ENCODE data around the gene BRSK1. TPM values are rescaled to one million over a fixed set of nuclear protein-coding genes. Genes with fewer than 3 reads are reported as not detected.

The BRSK1 gene
- total and polyA plus RNA-seq, 8 donors: 1.5 to 67.7 (median 5.4) TPM; not detected in 2

GRCh38 chr19:55303477-55303876 is 19.7 kb downstream of the BRSK1 start:
- Histone ChIP-seq H3K4me1 (peaks cover 7 to 12% (median 12%) of the 10 kb centered on the region in 4 donors), H3K9me3 (no peaks in the 10 kb centered on the region), H3K27ac (no peak overlapping the region), H3K4me3 (no peak overlapping the region), H3K36me3 (peaks cover 0 to 42% (median 21%) of the 10 kb centered on the region in 4 donors), H3K27me3 (peaks cover 0 to 7% (median 0%) of the 10 kb centered on the region in 3 donors)
- intact Hi-C loops (cut with DNase I; ENCODE audit: low total_unique reads): loop anchor here (10.0 kb wide), 1 partner anchor 111 kb away; no protein-coding TSS in a partner anchor
- no peak for TF ChIP-seq EP300 (IDR thresholded peaks at IDR 0.05)
- TF ChIP-seq, protein P1, sequence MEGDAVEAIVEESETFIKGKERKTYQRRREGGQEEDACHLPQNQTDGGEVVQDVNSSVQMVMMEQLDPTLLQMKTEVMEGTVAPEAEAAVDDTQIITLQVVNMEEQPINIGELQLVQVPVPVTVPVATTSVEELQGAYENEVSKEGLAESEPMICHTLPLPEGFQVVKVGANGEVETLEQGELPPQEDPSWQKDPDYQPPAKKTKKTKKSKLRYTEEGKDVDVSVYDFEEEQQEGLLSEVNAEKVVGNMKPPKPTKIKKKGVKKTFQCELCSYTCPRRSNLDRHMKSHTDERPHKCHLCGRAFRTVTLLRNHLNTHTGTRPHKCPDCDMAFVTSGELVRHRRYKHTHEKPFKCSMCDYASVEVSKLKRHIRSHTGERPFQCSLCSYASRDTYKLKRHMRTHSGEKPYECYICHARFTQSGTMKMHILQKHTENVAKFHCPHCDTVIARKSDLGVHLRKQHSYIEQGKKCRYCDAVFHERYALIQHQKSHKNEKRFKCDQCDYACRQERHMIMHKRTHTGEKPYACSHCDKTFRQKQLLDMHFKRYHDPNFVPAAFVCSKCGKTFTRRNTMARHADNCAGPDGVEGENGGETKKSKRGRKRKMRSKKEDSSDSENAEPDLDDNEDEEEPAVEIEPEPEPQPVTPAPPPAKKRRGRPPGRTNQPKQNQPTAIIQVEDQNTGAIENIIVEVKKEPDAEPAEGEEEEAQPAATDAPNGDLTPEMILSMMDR (IDR thresholded peaks at IDR 0.05): no peak
- DNase-seq: no peak
- 78 to 94% (median 92%) methylated on average over 6 to 11 of the region's 11 CpGs for WGBS, 5 donors

DNA sequence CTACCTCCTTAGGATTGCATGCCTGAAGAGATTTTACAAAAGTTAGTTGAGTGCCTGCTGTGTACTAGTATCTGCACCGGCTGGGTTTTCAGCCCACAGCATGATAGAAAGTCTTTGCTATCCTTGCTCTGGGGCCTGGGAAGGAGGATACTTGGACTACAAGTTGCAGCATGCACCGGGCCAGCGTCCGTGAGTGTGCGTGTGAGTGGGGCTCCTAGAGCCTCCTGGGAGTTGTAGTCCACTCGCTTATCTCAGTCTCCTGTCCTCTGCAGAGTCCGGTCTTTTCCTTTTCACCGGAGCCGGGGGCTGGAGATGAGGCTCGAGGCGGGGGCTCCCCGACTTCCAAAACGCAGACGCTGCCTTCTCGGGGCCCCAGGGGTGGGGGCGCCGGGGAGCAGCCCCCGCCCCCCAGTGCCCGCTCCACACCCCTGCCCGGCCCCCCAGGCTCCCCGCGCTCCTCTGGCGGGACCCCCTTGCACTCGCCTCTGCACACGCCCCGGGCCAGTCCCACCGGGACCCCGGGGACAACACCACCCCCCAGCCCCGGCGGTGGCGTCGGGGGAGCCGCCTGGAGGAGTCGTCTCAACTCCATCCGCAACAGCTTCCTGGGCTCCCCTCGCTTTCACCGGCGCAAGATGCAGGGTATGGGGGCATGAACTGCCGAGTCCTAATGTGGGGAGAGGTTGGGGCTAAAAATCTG is 20.6 kb downstream of the BRSK1 start:
- Histone ChIP-seq H3K36me3 (peaks cover 0 to 50% (median 25%) of the 10 kb centered on the region in 4 donors), H3K9me3 (no peaks in the 10 kb centered on the region), H3K27ac (no peak overlapping the region), H3K27me3 (peaks cover 0 to 7% (median 0%) of the 10 kb centered on the region in 3 donors), H3K4me1 (peaks cover 7 to 12% (median 12%) of the 10 kb centered on the region in 4 donors), H3K4me3 (no peak overlapping the region)
- 76 to 91% (median 90%) methylated on average over 15 to 39 of the region's 39 CpGs for WGBS, 5 donors
- intact Hi-C loops (cut with DNase I; ENCODE audit: low total_unique reads): loop anchor here (10.0 kb wide), 1 partner anchor 110 kb away; no protein-coding TSS in a partner anchor
- TF ChIP-seq, protein P1 (IDR thresholded peaks at IDR 0.05): no peak
- no peak for TF ChIP-seq EP300 (IDR thresholded peaks at IDR 0.05)
- TF ChIP-seq POLR2A (IDR thresholded peaks at IDR 0.05): no peak
- no peak for TF ChIP-seq POLR2AphosphoS5 (IDR thresholded peaks at IDR 0.05)
- DNase-seq: peak; percentile 46 to 64

DNA sequence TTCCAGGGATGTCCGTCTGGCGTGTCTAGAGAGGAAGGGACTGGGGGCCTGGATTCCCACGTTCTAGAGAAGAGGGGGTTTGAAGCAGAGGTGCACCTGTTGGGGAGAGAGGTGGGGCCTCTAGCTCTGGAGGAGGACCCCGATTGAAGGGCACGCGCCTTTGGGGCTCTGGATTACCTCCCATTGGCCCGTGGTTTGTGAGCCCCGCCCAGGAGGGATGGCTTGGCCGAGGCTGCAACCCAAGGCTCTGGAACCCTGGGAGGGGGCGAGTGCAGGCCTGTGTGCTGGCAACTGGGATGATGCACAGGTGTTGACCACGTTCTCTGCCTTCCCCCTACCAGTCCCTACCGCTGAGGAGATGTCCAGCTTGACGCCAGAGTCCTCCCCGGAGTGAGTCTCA is 21.2 kb downstream of the BRSK1 start:
- no peak for TF ChIP-seq EP300 (IDR thresholded peaks at IDR 0.05)
- TF ChIP-seq POLR2AphosphoS5 (IDR thresholded peaks at IDR 0.05): no peak
- TF ChIP-seq, protein P1 (IDR thresholded peaks at IDR 0.05): no peak
- no peak for TF ChIP-seq POLR2A (IDR thresholded peaks at IDR 0.05)
- 66 to 82% (median 76%) methylated on average over 12 to 14 of the region's 14 CpGs for WGBS, 5 donors
- Histone ChIP-seq H3K27ac (no peak overlapping the region), H3K9me3 (no peaks in the 10 kb centered on the region), H3K27me3 (peaks cover 0 to 7% (median 0%) of the 10 kb centered on the region in 3 donors), H3K4me1 (peaks cover 7 to 12% (median 12%) of the 10 kb centered on the region in 4 donors), H3K4me3 (no peak overlapping the region), H3K36me3 (peaks cover 0 to 55% (median 27%) of the 10 kb centered on the region in 4 donors)
- intact Hi-C loops (cut with DNase I; ENCODE audit: low total_unique reads): loop anchor here (10.0 kb wide), 1 partner anchor 110 kb away; no protein-coding TSS in a partner anchor
- DNase-seq: no peak

DNA sequence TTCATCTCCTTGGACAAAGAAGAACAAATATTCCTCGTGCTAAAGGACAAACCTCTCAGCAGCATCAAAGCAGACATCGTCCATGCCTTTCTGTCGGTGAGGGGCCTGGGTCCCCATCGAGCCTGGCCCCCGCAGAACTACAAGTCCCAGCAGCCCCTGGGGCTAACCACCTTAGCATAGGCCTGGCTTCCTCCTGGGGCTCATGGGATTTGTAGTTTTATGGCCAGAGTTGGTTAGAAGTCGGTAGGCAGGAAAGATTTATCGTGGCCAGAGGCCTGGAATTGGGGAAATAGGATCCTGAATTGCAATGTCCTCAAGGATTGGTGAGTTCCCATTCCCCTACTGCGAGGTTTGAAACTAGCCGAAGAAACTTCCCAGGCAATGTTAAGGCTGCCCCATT is 21.7 kb downstream of the BRSK1 start:
- no peaks in the 10 kb centered on the region for H3K9me3 ChIP-seq
- H3K27me3 ChIP-seq: peaks cover 0 to 5% (median 0%) of the 10 kb centered on the region in 3 donors
- peaks cover 0 to 61% (median 27%) of the 10 kb centered on the region in 4 donors for H3K36me3 ChIP-seq
- peaks cover 7 to 12% (median 12%) of the 10 kb centered on the region in 4 donors for H3K4me1 ChIP-seq
- 75 to 83% (median 78%) methylated on average over 9 of the region's 9 CpGs for WGBS, 5 donors
- intact Hi-C loops (cut with DNase I; ENCODE audit: low total_unique reads): loop anchor here (10.0 kb wide), 1 partner anchor 109 kb away; no protein-coding TSS in a partner anchor
- peak; percentile 39 to 65 for DNase-seq
- H3K4me3 ChIP-seq: no peak overlapping the region
- no peak overlapping the region for H3K27ac ChIP-seq
- TF ChIP-seq, protein P1 (IDR thresholded peaks at IDR 0.05): no peak
- TF ChIP-seq EP300 (IDR thresholded peaks at IDR 0.05): no peak
- no peak for TF ChIP-seq POLR2A (IDR thresholded peaks at IDR 0.05)

All from stomach (tissue), 9 donors.